OCI-LY1 (cell line): ENCODE measurements around the gene SLC39A11.

Experiments
- H2AFZ ChIP-seq: fragments of 200-600 bp; sonication (generic), shearing (Covaris generic); 2 replicates; pipeline ENCODE4 v1.6.0; 2014; ENCODE audit warnings: antibody characterized with exemption, mild to moderate bottlenecking, low read length
- H3F3A ChIP-seq: fragments of 200-600 bp; sonication (generic), shearing (Covaris generic); 2 replicates; pipeline ENCODE4 v1.6.0; 2014; ENCODE audit warnings: mild to moderate bottlenecking, antibody characterized with exemption, low read length, moderate library complexity; ENCODE audit not compliant: insufficient read depth
- H3K27ac ChIP-seq: fragments of 200-600 bp; sonication (generic); 2 replicates; pipeline ENCODE4 v1.5.1; 2014; ENCODE audit warnings: low read length, mixed run types, mild to moderate bottlenecking, low read depth; ENCODE audit not compliant: poor library complexity, severe bottlenecking
- H3K27me3 ChIP-seq: fragments of 200-600 bp; sonication (generic); 2 replicates; pipeline ENCODE4 v1.6.0; 2014; ENCODE audit warnings: antibody characterized with exemption, mild to moderate bottlenecking, low read length, moderate library complexity; ENCODE audit not compliant: insufficient read depth
- H3K36me3 ChIP-seq: fragments of 200-600 bp; sonication (generic); 2 replicates; pipeline ENCODE4 v1.6.1; 2014; ENCODE audit warnings: mild to moderate bottlenecking, antibody characterized with exemption, low read length, moderate library complexity, mixed read lengths; ENCODE audit not compliant: insufficient read depth
- H3K4me1 ChIP-seq: fragments of 200-600 bp; sonication (generic); 2 replicates; pipeline ENCODE4 v1.5.1; 2014; ENCODE audit warnings: mild to moderate bottlenecking, low read length, moderate library complexity; ENCODE audit not compliant: insufficient read depth, severe bottlenecking
- H3K4me2 ChIP-seq: fragments of 200-600 bp; sonication (generic), shearing (Covaris generic); 2 replicates; pipeline ENCODE4 v1.6.1; 2014; ENCODE audit warnings: low read length
- H3K4me3 ChIP-seq: fragments of 200-600 bp; sonication (generic); 2 replicates; pipeline ENCODE4 v1.5.1; 2014; ENCODE audit warnings: low read length, low read depth, mild to moderate bottlenecking, mixed read lengths; ENCODE audit not compliant: poor library complexity, severe bottlenecking
- H3K79me2 ChIP-seq: fragments of 200-600 bp; shearing (Covaris generic); 2 replicates; pipeline ENCODE4 v1.6.1; 2016; ENCODE audit warnings: mixed run types, low read length, mixed read lengths; ENCODE audit not compliant: insufficient read depth
- H3K9ac ChIP-seq: fragments of 200-600 bp; sonication (generic), shearing (Covaris generic); 2 replicates; pipeline ENCODE4 v1.6.1; 2014; ENCODE audit warnings: mild to moderate bottlenecking, low read length, mixed read lengths
- H3K9me2 ChIP-seq: fragments of 200-600 bp; sonication (generic), shearing (Covaris generic); 2 replicates; pipeline ENCODE4 v1.6.1; 2014; ENCODE audit warnings: low read depth, mild to moderate bottlenecking, low read length, mixed read lengths
- H3K9me3 ChIP-seq: fragments of 200-600 bp; shearing (Covaris generic); 2 replicates; pipeline ENCODE4 v1.6.1; 2014; ENCODE audit warnings: low read length, mixed read lengths
- H4K20me1 ChIP-seq: fragments of 200-600 bp; sonication (generic), shearing (Covaris generic); 2 replicates; pipeline ENCODE4 v1.6.0; 2016; ENCODE audit warnings: mild to moderate bottlenecking, low read length; ENCODE audit not compliant: insufficient read depth
- EZH2 ChIP-seq: fragments of 200-600 bp; sonication (generic), shearing (Covaris generic); IDR thresholded peaks from 2 replicates; pipeline ENCODE4 v1.8.0; 2017; ENCODE audit warnings: borderline replicate concordance, mixed run types, mild to moderate bottlenecking, antibody characterized with exemption, low read length, moderate library complexity, mixed read lengths
- TF ChIP-seq, protein P1 (sequence below): fragments of 200-600 bp; sonication (generic), shearing (Covaris generic); IDR thresholded peaks from 2 replicates; pipeline ENCODE4 v1.5.1; 2017; ENCODE audit warnings: mild to moderate bottlenecking, antibody characterized with exemption, low read length, moderate library complexity, mixed read lengths

The SLC39A11 gene

GRCh38 chr17:73123606-73124320 lies 31.3 kb upstream of the SLC39A11 start:
- Histone ChIP-seq H3K27me3 (no peaks in the 10 kb centered on the region), H3K9ac (no peak overlapping the region), H2AFZ (no peak overlapping the region), H3K9me2 (no peaks in the 10 kb centered on the region), H3K9me3 (no peaks in the 10 kb centered on the region), H3F3A (no peaks in the 10 kb centered on the region), H3K36me3 (no peaks in the 10 kb centered on the region), H3K4me2 (no peak overlapping the region), H3K4me1 (no peaks in the 10 kb centered on the region), H4K20me1 (no peaks in the 10 kb centered on the region), H3K79me2 (no peaks in the 10 kb centered on the region), H3K27ac (no peak overlapping the region), H3K4me3 (no peak overlapping the region)
- TF ChIP-seq EZH2: no peak
- TF ChIP-seq, protein P1, sequence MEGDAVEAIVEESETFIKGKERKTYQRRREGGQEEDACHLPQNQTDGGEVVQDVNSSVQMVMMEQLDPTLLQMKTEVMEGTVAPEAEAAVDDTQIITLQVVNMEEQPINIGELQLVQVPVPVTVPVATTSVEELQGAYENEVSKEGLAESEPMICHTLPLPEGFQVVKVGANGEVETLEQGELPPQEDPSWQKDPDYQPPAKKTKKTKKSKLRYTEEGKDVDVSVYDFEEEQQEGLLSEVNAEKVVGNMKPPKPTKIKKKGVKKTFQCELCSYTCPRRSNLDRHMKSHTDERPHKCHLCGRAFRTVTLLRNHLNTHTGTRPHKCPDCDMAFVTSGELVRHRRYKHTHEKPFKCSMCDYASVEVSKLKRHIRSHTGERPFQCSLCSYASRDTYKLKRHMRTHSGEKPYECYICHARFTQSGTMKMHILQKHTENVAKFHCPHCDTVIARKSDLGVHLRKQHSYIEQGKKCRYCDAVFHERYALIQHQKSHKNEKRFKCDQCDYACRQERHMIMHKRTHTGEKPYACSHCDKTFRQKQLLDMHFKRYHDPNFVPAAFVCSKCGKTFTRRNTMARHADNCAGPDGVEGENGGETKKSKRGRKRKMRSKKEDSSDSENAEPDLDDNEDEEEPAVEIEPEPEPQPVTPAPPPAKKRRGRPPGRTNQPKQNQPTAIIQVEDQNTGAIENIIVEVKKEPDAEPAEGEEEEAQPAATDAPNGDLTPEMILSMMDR: no peak

- Histone ChIP-seq H3K36me3 (no peaks in the 10 kb centered on the region), H4K20me1 (no peaks in the 10 kb centered on the region), H3K4me3 (no peak overlapping the region), H2AFZ (no peak overlapping the region), H3K79me2 (no peaks in the 10 kb centered on the region), H3K27ac (no peak overlapping the region), H3K4me1 (no peaks in the 10 kb centered on the region), H3K9ac (no peak overlapping the region), H3K4me2 (no peak overlapping the region), H3F3A (no peaks in the 10 kb centered on the region), H3K9me2 (no peaks in the 10 kb centered on the region), H3K27me3 (no peaks in the 10 kb centered on the region), H3K9me3 (no peaks in the 10 kb centered on the region)
- TF ChIP-seq, protein P1: no peak
- no peak for TF ChIP-seq EZH2
Measured at GRCh38 chr17:73122953-73123605, 30.6 kb upstream of the SLC39A11 start.

DNA sequence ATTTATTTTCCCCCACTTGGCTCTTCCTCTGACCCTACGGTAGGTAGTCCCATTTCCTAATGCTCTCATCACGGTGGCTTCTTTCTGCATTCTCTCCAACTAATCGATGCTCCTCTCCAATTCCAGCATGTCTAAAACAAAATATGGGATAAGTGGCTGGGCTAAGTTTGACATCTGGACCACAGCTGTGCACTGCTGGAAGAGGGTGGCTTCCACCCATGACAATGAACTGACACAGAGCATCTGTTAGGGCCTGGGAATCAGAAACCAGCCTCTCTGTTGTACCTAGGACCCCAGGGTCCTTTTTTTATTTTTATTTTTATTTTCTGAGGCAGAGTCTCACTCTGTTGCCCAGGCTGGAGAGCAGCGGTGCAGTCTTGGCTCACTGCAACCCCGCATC lies 29.0 kb upstream of the SLC39A11 start:
- Histone ChIP-seq H4K20me1 (no peaks in the 10 kb centered on the region), H3F3A (no peaks in the 10 kb centered on the region), H3K27me3 (0 out of 2 replicates have a peak, but pooled peaks cover 3% of the 10 kb centered on the region), H3K4me2 (no peak overlapping the region), H3K9me3 (no peaks in the 10 kb centered on the region), H3K9me2 (no peaks in the 10 kb centered on the region), H3K4me1 (no peaks in the 10 kb centered on the region), H3K9ac (no peak overlapping the region), H3K36me3 (no peaks in the 10 kb centered on the region), H3K27ac (no peak overlapping the region), H3K4me3 (no peak overlapping the region), H3K79me2 (no peaks in the 10 kb centered on the region), H2AFZ (no peak overlapping the region)
- TF ChIP-seq, protein P1: no peak
- TF ChIP-seq EZH2: no peak
